Heart left ventricle (tissue), 13 donors: Measurements from ENCODE around the gene WDFY3.

Experiments used
- CTCF ChIP-seq, 12 donors: fragments of 200-600 bp; sonication (generic) in 4 of 12; IDR thresholded peaks; one replicate each; pipeline versions ENCODE4 v1.5.0 to v1.8.0; 2018 to 2022; ENCODE audit warnings: antibody characterized with exemption in 12 of 12, mild to moderate bottlenecking in 5 of 12
- POLR2A ChIP-seq, 2 donors: fragments of 450-650 bp; IDR thresholded peaks; one replicate each; pipeline ENCODE4 v1.6.1; 2017; ENCODE audit warnings: antibody characterized with exemption in 2 of 2, mild to moderate bottlenecking in 2 of 2, moderate library complexity in 2 of 2
- donor health status: ischemic (EF 13 %, LVEDD 7.1; RV severe dilation, severe dysfunction).
- donor health status: DM: no; HTN: yes; CAD: no.
- donor health status: DM: no; HTN: no; CAD: no.
- donor health status: ischemic (EF 25% LVEDD 6.9; RV normal size, moderate dysfunction).
- donor health status: ischemic (EF 25% LVEDD 5.7; RV mildly dilated, moderate dysfunction).
- donor health status: ischemic (EF 35%, LVEDD 5.7; RV mildly dilated, moderate dysfunction).
- donor health status: nonischemic (EF 11% LVEDD 7.7; RV severe dilation, severe dysfunction).
- donor health status: DM: yes; HTN: yes; CAD: no.
- donor health status: PGD.
- donor health status: ischemic (EF 29% LVEDD 5.4; RV normal size, mild dysfunction).
- donor health status: nonischemic (EF 23%, LVEDD 6.1; RV moderate dilation, normal function).

GRCh38 chr4:84661191-84661939, 305.1 kb downstream of the WDFY3 start:
- TF ChIP-seq CTCF (IDR thresholded peaks at IDR 0.05), result no peak
- TF ChIP-seq POLR2A (IDR thresholded peaks at IDR 0.05), result no peak
